Peyer's patch (tissue), 4 donors: ENCODE results near the gene JAGN1. TPM values are rescaled to one million over a fixed set of nuclear protein-coding genes. Genes with fewer than 3 reads are reported as not detected.

Experiments
- DNase-seq, 3 donors: peaks; one replicate each; pipeline ENCODE4 v3.0.0-alpha.2; 2017 to 2019
- H3K27ac ChIP-seq, 4 donors: fragments of 200-600 bp; sonication (generic); one replicate each; pipeline ENCODE4 v1.5.1; 2016 to 2019
- H3K27me3 ChIP-seq, 2 donors: fragments of 200-600 bp; sonication (generic); one replicate each; pipeline ENCODE4 v1.5.1; 2019
- H3K36me3 ChIP-seq, 3 donors: fragments of 200-600 bp; sonication (generic); one replicate each; pipeline ENCODE4 v1.5.1; 2016 to 2019
- H3K4me1 ChIP-seq, 4 donors: fragments of 200-600 bp; sonication (generic); one replicate each; pipeline ENCODE4 v1.5.1; 2016 to 2019
- H3K4me3 ChIP-seq, 4 donors: fragments of 200-600 bp; sonication (generic); 1 replicate in 3 of 4; 2 replicates in 1 of 4; pipeline ENCODE4 v1.5.1; 2016 to 2019; ENCODE audit warnings: mild to moderate bottlenecking in 1 of 4
- H3K9me3 ChIP-seq, 4 donors: fragments of 200-600 bp; sonication (generic); one replicate each; pipeline ENCODE4 v1.5.1; 2016 to 2019; ENCODE audit warnings: mild to moderate bottlenecking in 1 of 4
- CTCF ChIP-seq, 6 experiments: fragments of 450-650 bp in 4 of 6; fragments of 200-600 bp in 2 of 6; sonication (generic) in 1 of 6; IDR thresholded peaks; one replicate each; pipeline ENCODE4 v1.5.1; 2017 to 2019; ENCODE audit warnings: antibody characterized with exemption in 6 of 6, mild to moderate bottlenecking in 3 of 6, moderate library complexity in 1 of 6
- POLR2A ChIP-seq, 2 donors: fragments of 450-650 bp; IDR thresholded peaks; one replicate each; pipeline ENCODE4 v1.5.1; 2017; ENCODE audit warnings: antibody characterized with exemption in 2 of 2, mild to moderate bottlenecking in 2 of 2, moderate library complexity in 2 of 2
- total RNA-seq, 4 donors: library from RNA; depleted of rRNA; stranded (reverse); fragments of >200 nt; gene quantifications; one replicate each; pipeline ENCODE4 v1.1.0, GENCODE V29; 2016

JAGN1 gene
- total RNA-seq, 4 donors from 2014 or later: 23.9 to 46.5 (median 41.9) TPM

- DNase-seq: no peak
- TF ChIP-seq CTCF (IDR thresholded peaks at IDR 0.05) (no peak), POLR2A (IDR thresholded peaks at IDR 0.05) (no peak)
- no peaks in the 10 kb centered on the region for H3K27me3 ChIP-seq
- H3K4me3 ChIP-seq: peak overlapping the region in 2 of 4 donors; percentile 37 to 58
- H3K36me3 ChIP-seq: no peaks in the 10 kb centered on the region
- no peak overlapping the region for H3K27ac ChIP-seq
- no peaks in the 10 kb centered on the region for H3K9me3 ChIP-seq
- H3K4me1 ChIP-seq: peaks cover 0 to 8% (median 0%) of the 10 kb centered on the region in 4 donors
Measured at GRCh38 chr3:9876991-9877390, 13.4 kb upstream of the JAGN1 start.

DNA sequence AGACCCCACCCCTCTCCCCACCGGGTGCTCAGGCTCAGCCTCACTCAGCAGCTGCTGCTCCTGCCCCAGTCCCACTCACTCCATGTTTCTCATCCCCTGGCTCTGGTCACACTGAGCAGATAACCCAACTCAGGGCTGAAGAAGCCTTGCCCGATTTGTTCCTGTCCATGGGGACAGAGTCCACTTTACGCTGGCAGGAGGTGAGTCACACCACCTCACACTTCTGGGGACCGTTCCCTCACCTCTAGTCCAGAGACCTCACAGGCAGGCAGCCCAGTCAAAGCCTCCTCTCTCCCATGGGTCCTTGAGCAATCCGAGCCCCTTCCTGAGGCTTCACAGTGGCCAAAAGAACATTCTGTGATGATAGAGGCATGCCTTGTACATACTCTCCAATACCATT, 11.7 kb upstream of the JAGN1 start:
- peak overlapping the region in 3 of 4 donors; percentile 8 to 58 (median 37) for H3K4me3 ChIP-seq
- H3K27me3 ChIP-seq: no peaks in the 10 kb centered on the region
- TF ChIP-seq POLR2A (IDR thresholded peaks at IDR 0.05): peak; percentile 92 to 97
- no peak for TF ChIP-seq CTCF (IDR thresholded peaks at IDR 0.05)
- no peaks in the 10 kb centered on the region for H3K9me3 ChIP-seq
- no peaks in the 10 kb centered on the region for H3K36me3 ChIP-seq
- DNase-seq: peak in 2 of 3 donors; percentile 82 to 90
- peaks cover 0 to 10% (median 0%) of the 10 kb centered on the region in 4 donors for H3K4me1 ChIP-seq
- peak overlapping the region in 3 of 4 donors; percentile 39 to 91 (median 62) for H3K27ac ChIP-seq

DNA sequence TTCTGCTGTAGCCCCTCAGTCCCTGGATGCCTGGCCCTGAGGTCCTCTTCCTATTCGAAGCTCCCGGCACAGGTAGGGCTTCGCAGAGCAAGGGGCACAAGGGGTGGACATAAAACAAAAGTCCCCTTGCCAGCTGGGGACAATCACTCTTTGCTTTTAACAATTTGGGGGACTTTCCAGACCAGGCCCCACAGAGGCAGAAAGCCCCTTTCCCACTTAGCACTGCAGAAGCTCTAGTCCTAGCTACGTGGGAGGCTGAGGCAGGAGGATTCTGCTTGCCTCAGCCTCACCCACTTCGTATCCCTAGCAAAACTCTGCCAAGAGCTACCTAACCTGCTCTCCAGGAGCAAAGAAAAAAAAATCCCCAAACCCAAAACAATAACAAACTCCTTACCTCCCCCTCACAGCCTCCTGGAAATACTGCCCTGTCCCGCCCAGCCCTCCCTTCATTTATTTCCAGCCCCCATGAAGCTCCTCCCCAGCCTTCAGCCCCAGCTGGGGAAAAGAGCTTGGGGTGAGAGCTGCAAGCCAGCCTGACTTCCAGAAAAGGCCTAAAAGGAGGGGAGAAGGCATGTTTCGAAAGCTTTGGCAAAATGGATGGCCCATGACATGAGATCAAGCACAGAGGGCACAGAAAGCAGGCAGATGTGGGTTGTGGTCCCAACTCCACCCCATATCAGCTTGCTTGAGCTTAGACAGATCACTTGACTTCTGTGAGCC, 10.4 kb upstream of the JAGN1 start, which contains the start of gene CIDEC:
Gene CIDEC (minus strand): TSS at position 424 of the 720 bp plus-strand sequence. CDS start 1,767 bp downstream, outside the sequence.
- DNase-seq: no peak
- H3K27ac ChIP-seq: peak within 1 kb of the TSS in 3 of 4 donors; percentile 39 to 91 (median 62)

GRCh38 chr3:9881441-9881840, 9.0 kb upstream of the JAGN1 start:
- Histone ChIP-seq H3K9me3 (no peaks in the 10 kb centered on the region), H3K36me3 (no peaks in the 10 kb centered on the region), H3K4me1 (peaks cover 0 to 24% (median 0%) of the 10 kb centered on the region in 4 donors), H3K4me3 (no peak overlapping the region), H3K27me3 (no peaks in the 10 kb centered on the region), H3K27ac (no peak overlapping the region)
- no peak for DNase-seq
- TF ChIP-seq POLR2A (IDR thresholded peaks at IDR 0.05) (no peak), CTCF (IDR thresholded peaks at IDR 0.05) (no peak)

More for the DNA sequence above, 10.4 kb upstream of the JAGN1 start, which contains the start of gene CIDEC:
- H3K36me3 ChIP-seq: no peaks in the 10 kb centered on the region
- no peaks in the 10 kb centered on the region for H3K27me3 ChIP-seq
- peaks cover 0 to 21% (median 0%) of the 10 kb centered on the region in 4 donors for H3K4me1 ChIP-seq
- TF ChIP-seq CTCF (IDR thresholded peaks at IDR 0.05) (no peak), POLR2A (IDR thresholded peaks at IDR 0.05) (no peak)
- no peak within 1 kb of the TSS for H3K4me3 ChIP-seq
- no peaks in the 10 kb centered on the region for H3K9me3 ChIP-seq

DNA sequence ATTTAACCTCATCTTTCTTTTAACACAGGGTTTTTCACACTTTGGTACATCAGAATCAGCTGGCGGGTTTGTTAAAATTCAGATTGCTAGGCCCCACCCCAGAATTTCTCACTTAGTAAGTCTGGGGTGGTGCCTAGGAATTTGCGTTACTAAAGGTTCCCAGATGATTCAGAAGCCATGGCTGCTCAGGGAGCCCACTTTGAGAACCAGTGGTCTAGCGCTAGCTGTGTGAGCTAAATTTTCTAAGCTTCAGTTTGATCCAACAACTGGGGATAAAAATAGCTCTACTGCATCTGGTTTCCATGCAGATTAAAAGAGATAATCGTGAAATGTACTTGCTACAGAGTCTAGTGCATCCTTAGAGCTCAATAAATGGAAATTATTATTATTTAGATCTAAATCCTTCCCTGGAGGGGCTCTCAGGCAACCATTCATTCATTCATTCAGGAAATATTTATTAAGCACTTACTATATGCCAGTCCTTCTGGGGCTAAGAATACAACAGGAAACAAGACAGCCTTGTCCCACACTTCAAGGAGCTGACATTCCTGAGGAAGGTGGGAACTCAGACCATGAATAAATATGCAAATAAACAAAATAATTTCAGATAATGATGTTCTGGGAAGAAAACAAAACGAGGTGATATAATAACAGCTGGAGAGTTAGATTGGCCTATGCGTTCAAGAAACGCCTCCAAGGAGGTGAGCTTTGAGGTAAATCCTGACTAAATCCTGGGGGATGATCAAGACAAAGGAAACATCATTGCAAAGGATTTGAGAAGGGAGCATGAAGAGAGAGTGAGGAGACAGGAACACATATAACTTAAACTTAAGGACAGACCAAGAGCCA, 6.5 kb upstream of the JAGN1 start:
- DNase-seq: no peak
- H3K4me3 ChIP-seq: no peak overlapping the region
- TF ChIP-seq CTCF (IDR thresholded peaks at IDR 0.05) (no peak), POLR2A (IDR thresholded peaks at IDR 0.05) (no peak)
- peaks cover 0 to 24% (median 0%) of the 10 kb centered on the region in 4 donors for H3K4me1 ChIP-seq
- H3K9me3 ChIP-seq: no peaks in the 10 kb centered on the region
- peak overlapping the region in 3 of 4 donors; percentile 63 to 84 (median 79) for H3K27ac ChIP-seq
- H3K27me3 ChIP-seq: no peaks in the 10 kb centered on the region
- H3K36me3 ChIP-seq: no peaks in the 10 kb centered on the region
